ENCODE results near the gene GALNT12. TPM values are rescaled to one million over a fixed set of nuclear protein-coding genes. Genes with fewer than 3 reads are reported as not detected.

Gene GALNT12
- total RNA-seq, 1 donor from 2014 or later: 2.6 TPM

GRCh38 chr9:98795970-98796363, 11.5 kb upstream of the GALNT12 start:
- DNase-seq (ENCODE audit: low read depth) (no peak), FAIRE-seq (no peak)
- no peaks in the 10 kb centered on the region for H3K36me3 ChIP-seq (ENCODE audit: control insufficient read depth, insufficient read depth, low read length)
- no peaks in the 10 kb centered on the region for H3K27me3 ChIP-seq (ENCODE audit: control insufficient read depth, insufficient read depth, low read length)
- peak overlapping the region; percentile 51 for H3K4me3 ChIP-seq (ENCODE audit: low read depth, low read length)
- TF ChIP-seq, protein P1, sequence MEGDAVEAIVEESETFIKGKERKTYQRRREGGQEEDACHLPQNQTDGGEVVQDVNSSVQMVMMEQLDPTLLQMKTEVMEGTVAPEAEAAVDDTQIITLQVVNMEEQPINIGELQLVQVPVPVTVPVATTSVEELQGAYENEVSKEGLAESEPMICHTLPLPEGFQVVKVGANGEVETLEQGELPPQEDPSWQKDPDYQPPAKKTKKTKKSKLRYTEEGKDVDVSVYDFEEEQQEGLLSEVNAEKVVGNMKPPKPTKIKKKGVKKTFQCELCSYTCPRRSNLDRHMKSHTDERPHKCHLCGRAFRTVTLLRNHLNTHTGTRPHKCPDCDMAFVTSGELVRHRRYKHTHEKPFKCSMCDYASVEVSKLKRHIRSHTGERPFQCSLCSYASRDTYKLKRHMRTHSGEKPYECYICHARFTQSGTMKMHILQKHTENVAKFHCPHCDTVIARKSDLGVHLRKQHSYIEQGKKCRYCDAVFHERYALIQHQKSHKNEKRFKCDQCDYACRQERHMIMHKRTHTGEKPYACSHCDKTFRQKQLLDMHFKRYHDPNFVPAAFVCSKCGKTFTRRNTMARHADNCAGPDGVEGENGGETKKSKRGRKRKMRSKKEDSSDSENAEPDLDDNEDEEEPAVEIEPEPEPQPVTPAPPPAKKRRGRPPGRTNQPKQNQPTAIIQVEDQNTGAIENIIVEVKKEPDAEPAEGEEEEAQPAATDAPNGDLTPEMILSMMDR (IDR thresholded peaks at IDR 0.05; ENCODE audit: insufficient read depth, low read length, severe bottlenecking): no peak

DNA sequence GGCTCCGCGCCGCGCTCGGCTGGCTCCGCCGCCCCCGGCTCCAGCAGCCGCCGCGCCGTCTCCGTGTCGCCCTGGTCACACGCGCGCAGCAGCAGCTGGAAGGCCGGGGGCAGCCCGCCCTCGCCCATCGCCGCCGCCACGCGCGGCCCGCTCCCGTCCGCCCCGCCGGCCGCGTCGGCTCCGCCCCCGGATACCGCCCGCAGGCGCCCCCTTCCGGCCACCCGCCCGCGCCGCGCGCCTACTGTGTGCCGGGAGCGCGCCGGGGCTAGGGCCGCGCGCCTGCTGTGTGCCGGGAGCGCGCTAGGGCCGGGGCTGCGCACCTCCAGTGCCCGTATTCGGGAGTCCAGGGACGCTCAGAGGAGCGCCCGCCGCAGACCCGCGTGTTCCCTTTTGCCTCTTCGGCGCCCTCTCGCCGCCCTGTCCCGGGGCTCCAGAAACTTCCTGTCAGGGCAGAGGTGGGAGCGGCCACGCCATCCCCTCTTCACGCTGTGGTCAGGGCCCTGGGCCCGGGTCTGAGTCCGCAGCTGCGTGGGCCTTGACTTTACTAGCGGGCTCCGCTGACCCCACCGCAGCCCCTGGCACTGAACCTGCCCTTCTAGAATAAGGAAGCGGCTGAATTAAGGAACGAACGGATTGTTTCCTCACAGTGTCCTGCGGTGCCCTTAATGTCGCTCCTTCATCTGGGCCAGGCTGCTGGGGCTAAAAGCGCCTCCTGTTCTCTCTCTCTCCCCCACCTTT, 10.9 kb upstream of the GALNT12 start, which contains the start of gene ANKS6:
Gene ANKS6 (minus strand): TSS at position 192 of the 738 bp plus-strand sequence. CDS start 64 bp downstream, at position 128.
- DNase-seq (ENCODE audit: low read depth) (no peak), FAIRE-seq (no peak)
- TF ChIP-seq, protein P1 (IDR thresholded peaks at IDR 0.05; ENCODE audit: insufficient read depth, low read length, severe bottlenecking): peak; percentile 30
- H3K4me3 ChIP-seq (ENCODE audit: low read depth, low read length): peak within 1 kb of the TSS; percentile 51
- no peaks in the 10 kb centered on the region for H3K27me3 ChIP-seq (ENCODE audit: control insufficient read depth, insufficient read depth, low read length)
- H3K36me3 ChIP-seq (ENCODE audit: control insufficient read depth, insufficient read depth, low read length): no peaks in the 10 kb centered on the region

DNA sequence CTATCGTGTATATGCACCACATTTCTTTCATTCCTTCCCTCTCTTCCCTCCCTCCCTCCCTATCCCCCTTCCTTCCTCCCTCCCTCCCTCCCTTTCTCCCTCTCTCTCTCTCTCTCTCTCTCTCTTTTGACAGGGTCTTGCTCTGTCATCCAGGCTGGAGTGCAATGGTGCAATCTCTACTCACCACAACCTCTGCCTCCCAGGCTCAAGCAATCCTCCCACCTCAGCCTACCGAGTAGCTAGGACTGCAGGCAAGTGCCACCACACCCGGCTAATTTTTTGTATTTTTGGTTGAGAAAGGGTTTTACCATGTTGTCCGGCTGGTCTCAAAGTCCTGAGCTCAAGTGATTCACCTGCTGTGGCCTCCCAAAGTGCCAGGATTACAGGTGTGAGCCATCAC, 10.0 kb upstream of the GALNT12 start:
- DNase-seq (ENCODE audit: low read depth) (no peak), FAIRE-seq (no peak)
- TF ChIP-seq, protein P1 (IDR thresholded peaks at IDR 0.05; ENCODE audit: insufficient read depth, low read length, severe bottlenecking): no peak
- no peak overlapping the region for H3K4me3 ChIP-seq (ENCODE audit: low read depth, low read length)
- H3K36me3 ChIP-seq (ENCODE audit: control insufficient read depth, insufficient read depth, low read length): no peaks in the 10 kb centered on the region
- no peaks in the 10 kb centered on the region for H3K27me3 ChIP-seq (ENCODE audit: control insufficient read depth, insufficient read depth, low read length)

DNA sequence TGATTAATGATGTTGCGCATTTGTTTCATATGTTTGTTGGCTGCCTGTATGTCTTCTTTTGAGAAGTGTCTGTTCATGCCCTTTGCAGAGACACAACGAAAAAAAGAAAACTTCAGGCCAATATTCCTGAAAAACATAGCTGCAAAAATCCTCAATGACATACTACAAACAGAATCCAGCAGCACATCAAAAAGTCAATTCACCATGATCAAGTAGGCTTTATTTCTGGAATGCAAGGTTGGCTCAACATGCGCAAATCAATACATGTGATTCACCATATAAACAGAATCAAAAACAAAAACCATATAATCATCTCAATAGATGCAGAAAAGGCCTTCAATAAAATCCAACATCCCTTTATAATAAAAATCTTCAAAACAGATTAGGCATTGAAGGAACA, 9.2 kb upstream of the GALNT12 start:
- TF ChIP-seq, protein P1 (IDR thresholded peaks at IDR 0.05; ENCODE audit: insufficient read depth, low read length, severe bottlenecking): no peak
- DNase-seq (ENCODE audit: low read depth): no peak
- no peaks in the 10 kb centered on the region for H3K36me3 ChIP-seq (ENCODE audit: control insufficient read depth, insufficient read depth, low read length)
- no peaks in the 10 kb centered on the region for H3K27me3 ChIP-seq (ENCODE audit: control insufficient read depth, insufficient read depth, low read length)
- no peak for FAIRE-seq
- no peak overlapping the region for H3K4me3 ChIP-seq (ENCODE audit: low read depth, low read length)

DNA sequence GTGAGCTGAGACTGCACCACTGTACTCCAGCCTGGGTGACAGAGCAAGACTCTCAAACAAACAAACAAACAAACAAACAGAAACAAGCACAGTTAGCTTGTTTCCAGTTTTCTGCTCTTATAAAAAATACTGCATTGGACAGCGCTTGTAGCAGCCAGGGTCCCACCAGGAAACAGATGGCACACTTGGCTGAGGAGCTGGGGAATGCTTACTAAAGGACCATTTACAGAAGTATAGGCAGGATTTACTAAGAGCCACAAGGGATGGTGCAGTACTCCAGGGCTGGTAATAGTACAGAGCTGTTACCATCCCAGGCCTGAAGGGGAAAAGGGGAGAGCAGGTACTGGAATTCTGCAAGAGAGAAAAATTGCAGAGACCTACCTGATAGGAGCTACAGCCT, 5.9 kb upstream of the GALNT12 start:
- TF ChIP-seq, protein P1 (IDR thresholded peaks at IDR 0.05; ENCODE audit: insufficient read depth, low read length, severe bottlenecking): no peak
- no peak for DNase-seq (ENCODE audit: low read depth)
- no peak for FAIRE-seq

DNA sequence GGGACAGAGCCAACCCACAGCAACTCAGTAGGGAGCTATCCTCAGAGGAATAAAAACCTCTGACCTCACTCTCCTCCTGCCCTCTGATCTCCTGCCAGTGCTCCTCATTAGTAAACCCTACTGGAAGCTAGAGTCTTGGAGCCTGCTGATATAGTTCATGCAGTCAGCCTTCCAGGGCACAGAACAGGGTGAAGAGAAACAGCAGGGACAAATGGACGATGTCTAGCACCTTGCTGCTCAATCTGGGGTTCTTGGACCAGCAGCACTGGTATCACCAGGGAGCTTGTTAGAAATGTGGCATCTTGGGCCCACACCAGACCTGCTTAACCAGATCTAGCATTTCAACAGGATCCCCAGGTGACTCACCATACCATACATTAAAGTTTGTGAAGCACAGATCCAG, 5.5 kb upstream of the GALNT12 start:
- FAIRE-seq: peak; percentile 47

More for the DNA sequence above, 5.9 kb upstream of the GALNT12 start:
- Histone ChIP-seq H3K27me3 (ENCODE audit: control insufficient read depth, insufficient read depth, low read length) (no peaks in the 10 kb centered on the region), H3K4me3 (ENCODE audit: low read depth, low read length) (no peak overlapping the region), H3K36me3 (ENCODE audit: control insufficient read depth, insufficient read depth, low read length) (no peaks in the 10 kb centered on the region)

More for the DNA sequence above, 5.5 kb upstream of the GALNT12 start:
- DNase-seq (ENCODE audit: low read depth): peak; percentile 83
- TF ChIP-seq, protein P1 (IDR thresholded peaks at IDR 0.05; ENCODE audit: insufficient read depth, low read length, severe bottlenecking): no peak
- H3K27me3 ChIP-seq (ENCODE audit: control insufficient read depth, insufficient read depth, low read length): no peaks in the 10 kb centered on the region
- no peaks in the 10 kb centered on the region for H3K36me3 ChIP-seq (ENCODE audit: control insufficient read depth, insufficient read depth, low read length)
- H3K4me3 ChIP-seq (ENCODE audit: low read depth, low read length): no peak overlapping the region
